Right ventricle myocardium inferior (tissue), 1 donor: ENCODE data around the gene ASB18. TPM values are rescaled to one million over a fixed set of nuclear protein-coding genes. Genes with fewer than 3 reads are reported as not detected.
A peak's percentile ranks its signal among the peaks of the same experiment; 100 is the strongest.

Source experiments
- ATAC-seq: fragments of 200-7000 bp; cut with Tn5 transposase; one replicate; pipeline ENCODE4 v1.9.1; 2020; ENCODE audit warnings: mild to moderate bottlenecking, moderate library complexity
- DNase-seq: peaks from one replicate; pipeline ENCODE4 v3.0.0; 2021; ENCODE audit errors: missing footprints
- intact Hi-C: fragments of 100-400 bp; cut with DNase I; formaldehyde crosslinking; loops from one replicate; pipeline ENCODE4 v1.11.0; 2022
- total RNA-seq: library from RNA; stranded (reverse); fragmentation: NEBNext Ultra II Directional; extraction: Animal tissue kit (Norgen Biotek cat#: 25700); gene quantifications from one replicate; pipeline ENCODE4 v1.2.1, GENCODE V29; 2021
- donor health status: DM: no; HTN: yes; CAD: no; lungs with severe emphysema.

ASB18 gene
- total RNA-seq, 1 donor from 2014 or later = 4.6 TPM

DNA sequence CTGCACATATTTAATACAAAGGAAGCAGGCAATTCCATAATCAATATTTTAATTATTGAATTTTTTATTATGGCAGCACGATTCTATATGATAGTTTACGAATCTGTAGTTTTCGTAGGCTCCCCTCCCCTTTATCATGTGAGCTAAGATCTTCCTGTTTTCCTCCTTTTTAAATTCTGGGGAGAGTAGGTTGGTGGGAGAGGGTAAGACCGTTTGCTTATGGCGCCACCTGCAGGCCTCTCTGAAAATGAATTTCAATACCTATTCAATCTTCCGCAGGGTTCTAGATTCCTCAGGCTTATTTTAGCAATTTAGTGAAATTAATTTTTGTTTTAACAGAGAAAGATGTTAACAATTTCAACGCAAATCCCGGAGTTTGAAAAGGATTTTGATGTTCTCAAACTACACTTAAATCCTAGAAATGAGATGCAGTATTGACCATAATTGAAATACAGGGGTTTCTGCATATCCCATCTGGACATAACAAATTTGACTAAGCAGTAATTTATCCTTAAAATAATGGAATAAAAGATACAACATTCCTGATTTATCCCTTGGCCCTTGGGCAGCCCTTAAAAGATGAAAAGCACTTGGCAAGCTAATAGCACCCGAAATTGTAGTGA is 83.3 kb downstream of the ASB18 start:
- intact Hi-C loops = no loop called here
- DNase-seq (no peak), ATAC-seq (no peak)

DNA sequence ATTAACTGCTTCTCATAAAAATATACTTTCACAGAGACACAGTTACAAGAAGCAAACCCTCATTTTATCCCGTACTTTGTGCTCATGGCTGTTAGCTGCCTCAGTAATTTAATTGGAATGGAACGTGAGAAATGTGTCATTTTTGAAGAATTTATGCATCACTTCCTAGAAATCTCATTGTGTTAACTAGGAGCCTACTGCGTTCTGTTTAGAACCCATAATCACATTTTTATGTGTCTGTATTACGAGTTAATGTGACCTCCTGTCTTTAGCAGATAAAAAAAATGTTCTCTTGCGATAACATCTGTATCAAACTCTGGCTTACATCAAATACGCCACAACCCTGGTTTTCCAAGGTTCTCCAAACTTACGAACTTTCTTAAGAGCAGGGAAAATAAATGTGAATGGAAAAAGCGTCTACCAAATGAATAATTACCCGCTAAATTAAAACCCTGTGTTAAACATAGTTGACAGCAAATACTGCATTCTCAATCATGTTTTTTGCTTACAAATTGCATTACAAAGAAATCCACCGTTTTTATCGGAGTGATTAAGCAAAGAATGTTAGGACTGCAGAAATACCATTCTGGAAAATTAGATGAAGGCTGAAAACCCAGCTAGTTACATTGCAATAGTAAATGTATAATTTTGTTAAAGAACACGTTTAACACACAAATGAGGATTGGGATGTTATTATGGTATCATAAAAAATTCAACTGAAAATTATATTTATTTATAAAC is 84.0 kb downstream of the ASB18 start:
- no peak for DNase-seq
- intact Hi-C loops = no loop called here

DNA sequence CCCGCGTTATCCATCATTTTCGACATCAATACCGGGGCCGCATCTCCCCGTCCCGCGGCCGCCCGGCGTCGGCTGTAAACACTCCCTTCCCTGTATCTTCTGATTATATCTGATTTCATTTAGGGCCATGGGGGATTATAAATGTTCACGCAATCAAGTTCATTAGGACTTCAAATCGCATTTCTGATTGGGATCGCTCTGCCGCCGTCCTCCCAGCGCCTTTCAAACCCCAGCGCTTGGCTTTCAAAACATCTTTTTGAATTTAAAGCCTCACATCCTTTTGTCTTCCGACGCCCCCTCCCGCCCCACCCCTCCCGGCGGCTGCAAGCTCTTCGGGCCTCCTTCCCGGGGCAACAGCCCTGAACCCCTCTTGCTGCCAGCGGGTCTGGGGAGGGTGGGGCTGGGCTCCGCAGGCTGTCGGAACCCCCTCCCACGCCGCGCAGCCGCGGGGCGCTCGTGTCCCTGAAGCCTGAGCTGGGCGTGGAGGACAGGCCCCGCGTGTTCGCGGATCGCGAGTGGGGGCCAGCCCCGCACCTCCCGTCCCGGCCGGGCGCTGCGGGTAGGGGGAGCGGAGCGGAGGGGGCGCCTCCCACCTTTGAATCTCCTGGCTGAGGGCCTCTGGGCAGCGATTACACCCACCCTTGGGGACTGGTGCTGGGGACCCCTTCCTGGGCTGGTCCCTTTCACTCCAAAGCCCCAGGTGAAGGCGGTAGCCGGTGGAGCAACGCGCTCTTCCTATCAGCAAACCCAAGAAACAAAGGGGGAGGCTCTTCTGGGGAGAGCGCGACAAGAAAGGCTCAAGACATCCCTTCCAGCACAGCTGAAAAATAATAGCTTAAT is 84.8 kb downstream of the ASB18 start:
- DNase-seq (no peak), ATAC-seq (no peak)
- intact Hi-C loops = loop anchor here (2.0 kb wide), 1 partner anchor 401 kb away; no protein-coding TSS in a partner anchor

More for the DNA sequence above, 84.0 kb downstream of the ASB18 start:
- no peak for ATAC-seq

DNA sequence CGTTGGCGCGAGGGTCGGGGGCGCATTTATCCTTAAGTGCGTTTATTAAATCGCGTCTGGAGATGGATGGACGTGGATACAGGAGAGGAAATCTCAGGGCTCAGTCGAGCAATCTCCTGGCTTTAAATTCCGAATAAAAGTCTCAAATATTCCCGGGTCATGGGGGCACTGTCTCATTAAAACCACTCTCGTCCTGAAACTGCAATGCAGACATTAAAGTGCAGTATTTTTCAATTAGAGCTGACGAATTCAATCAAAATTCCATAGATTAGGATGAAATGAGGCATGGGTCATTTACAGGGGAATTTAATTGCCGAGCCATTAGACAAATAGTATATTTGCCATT is 85.3 kb downstream of the ASB18 start:
- intact Hi-C loops = loop anchor here (2.0 kb wide), 1 partner anchor 400 kb away; no protein-coding TSS in a partner anchor
- no peak for ATAC-seq
- no peak for DNase-seq

GRCh38 chr2:236177967-236178889 is 86.0 kb downstream of the ASB18 start:
- intact Hi-C loops = loop anchor here (2.0 kb wide), 1 partner anchor 399 kb away; no protein-coding TSS in a partner anchor
- ATAC-seq (peak; percentile 47), DNase-seq (peak; percentile 67)

GRCh38 chr2:236177604-236177966 is 86.6 kb downstream of the ASB18 start:
- ATAC-seq (peak; percentile 44), DNase-seq (peak; percentile 63)
- intact Hi-C loops = no loop called here

- intact Hi-C loops = no loop called here
- DNase-seq (no peak), ATAC-seq (no peak)
Measured at GRCh38 chr2:236176951-236177350, 87.3 kb downstream of the ASB18 start.

DNA sequence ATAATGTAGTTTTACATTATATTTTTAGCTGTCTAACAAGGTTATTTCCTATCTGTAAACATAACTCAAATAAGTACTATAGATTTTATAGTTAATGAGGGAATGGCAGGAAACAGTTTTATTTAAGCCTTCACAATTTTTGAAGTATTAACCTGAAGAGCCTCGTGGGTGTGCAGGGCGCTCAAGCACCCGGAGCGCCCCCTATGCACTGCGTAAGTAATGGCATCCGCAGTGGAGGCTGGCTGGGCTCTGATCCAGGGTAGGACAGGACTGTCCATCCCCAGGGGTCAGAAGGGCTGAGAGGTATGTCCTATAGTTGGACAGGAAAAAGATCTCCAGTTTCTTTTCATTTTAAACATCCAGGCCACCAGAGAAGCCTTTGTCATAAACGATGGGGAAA is 87.8 kb downstream of the ASB18 start:
- intact Hi-C loops = no loop called here
- ATAC-seq = peak; percentile 31
- DNase-seq = no peak

- intact Hi-C loops = no loop called here
- DNase-seq (no peak), ATAC-seq (no peak)
Measured at GRCh38 chr2:236175548-236176150, 88.6 kb downstream of the ASB18 start.

GRCh38 chr2:236173729-236174607 is 90.2 kb downstream of the ASB18 start:
- ATAC-seq (no peak), DNase-seq (no peak)
- intact Hi-C loops = no loop called here

DNA sequence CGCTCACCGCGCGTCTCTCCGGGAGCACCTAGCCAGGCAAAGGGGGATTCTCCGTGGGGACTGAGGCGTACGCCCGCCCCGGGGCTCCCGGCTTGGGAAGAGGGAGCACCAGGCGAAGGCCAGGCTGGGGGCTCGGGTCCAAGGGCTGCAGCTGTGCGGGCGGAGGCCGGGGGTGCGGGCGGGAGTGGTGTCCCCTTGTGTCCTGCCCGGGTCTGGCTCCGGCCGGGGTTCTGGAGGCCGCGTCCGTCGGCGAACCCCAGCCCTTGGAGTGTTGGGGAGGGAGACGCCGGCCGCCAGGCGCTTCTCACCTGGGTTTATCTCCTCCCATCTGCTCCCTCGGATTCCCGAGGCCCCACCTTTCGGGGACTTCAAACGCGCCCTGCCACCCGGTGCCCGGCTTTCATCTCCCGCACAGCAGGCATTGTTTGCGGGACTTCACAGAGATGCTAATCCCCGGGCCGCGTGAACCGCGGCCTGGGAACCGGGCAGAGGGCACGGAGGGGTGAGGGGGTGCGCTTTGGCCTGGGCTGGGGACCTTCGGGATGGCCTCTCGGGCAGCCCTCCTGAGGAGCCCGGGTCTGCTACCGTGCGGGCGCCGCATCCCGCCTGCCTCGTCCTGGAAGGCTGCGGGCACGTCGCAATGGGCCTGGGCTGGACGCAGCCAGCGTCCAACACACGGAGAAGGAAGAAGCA is 91.0 kb downstream of the ASB18 start:
- ATAC-seq (no peak), DNase-seq (peak; percentile 65)

DNA sequence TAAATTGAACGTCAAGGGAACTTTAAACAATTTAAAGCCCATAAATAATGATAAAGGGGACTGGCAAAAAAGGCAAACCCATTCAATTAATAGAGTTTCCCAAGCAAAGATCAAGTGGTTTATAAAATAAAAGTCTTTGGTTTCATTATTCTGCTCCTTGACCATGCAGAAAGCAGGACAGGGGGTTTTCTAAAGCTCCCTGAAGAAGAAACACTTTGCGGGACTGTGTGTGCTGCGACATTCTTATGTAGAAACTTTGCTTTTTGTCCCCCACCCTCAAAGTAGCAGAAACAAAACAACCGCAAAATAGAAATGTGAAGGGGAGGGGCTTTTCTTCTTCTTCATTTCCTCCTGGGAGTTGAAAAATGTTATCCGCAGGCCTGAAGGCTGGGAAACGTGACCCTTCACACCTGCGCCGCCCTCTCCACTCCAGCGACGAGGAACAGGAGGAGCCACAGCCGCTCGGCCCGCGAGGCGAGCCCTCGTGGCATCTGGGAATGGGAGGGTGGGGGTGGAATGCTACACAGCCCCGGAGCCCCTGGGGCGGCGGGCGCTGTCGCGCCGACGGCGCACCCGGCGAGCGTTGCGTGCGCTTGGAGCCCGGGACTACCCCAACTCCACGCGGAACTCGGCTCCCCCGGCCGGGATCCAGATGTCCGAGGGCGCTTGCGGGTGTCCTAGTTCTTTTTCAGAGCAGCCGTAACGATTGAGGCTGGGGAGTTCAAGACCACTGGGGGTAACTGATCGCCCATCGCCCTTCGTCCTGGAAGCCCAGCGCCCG is 91.8 kb downstream of the ASB18 start:
- ATAC-seq = no peak
- intact Hi-C loops = no loop called here
- no peak for DNase-seq

More for the DNA sequence above, 91.0 kb downstream of the ASB18 start:
- intact Hi-C loops = no loop called here

GRCh38 chr2:236171680-236172254 is 92.4 kb downstream of the ASB18 start:
- no peak for DNase-seq
- intact Hi-C loops = no loop called here
- no peak for ATAC-seq

GRCh38 chr2:236171181-236171679 is 93.0 kb downstream of the ASB18 start:
- ATAC-seq (no peak), DNase-seq (no peak)
- intact Hi-C loops = no loop called here

DNA sequence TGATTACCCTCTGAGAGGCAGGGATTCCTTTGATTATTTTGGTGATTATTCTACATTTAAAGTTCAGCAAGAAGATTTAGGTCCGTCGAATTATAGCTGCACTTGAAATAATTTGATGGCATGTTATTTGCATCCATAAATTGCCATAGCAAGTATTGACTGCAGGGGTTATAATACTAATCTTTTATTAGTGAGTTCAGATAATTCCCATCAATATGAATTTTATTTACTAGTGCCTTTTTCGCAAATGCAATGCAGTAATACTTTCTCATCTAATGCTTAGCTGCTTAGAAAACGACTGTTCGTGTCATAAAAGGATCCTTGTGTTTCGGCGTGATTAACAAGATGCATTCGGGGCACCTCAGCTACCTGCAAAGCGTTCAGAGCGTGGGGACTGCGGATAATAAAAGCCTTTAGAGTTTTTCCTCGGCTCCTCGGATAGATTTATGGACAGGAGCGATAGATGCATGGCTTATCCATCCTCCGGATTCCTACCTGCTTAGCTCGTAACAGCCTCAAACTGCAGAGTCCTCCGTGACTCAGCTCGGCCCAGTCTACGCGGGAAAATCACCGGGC is 93.5 kb downstream of the ASB18 start:
- DNase-seq (no peak), ATAC-seq (no peak)
- intact Hi-C loops = no loop called here
